SK-N-SH (cell line): ENCODE data around the gene HINT3. TPM values are rescaled to one million over a fixed set of nuclear protein-coding genes. Genes with fewer than 3 reads are reported as not detected.

Experiments
- CTCF ChIA-PET: fragments of 300-600, 350-600 bp; formaldehyde crosslinking; extraction: SDS; loops from one replicate; lab custom pipeline; 2021; lab: Yijun Ruan, JAX
- POLR2A ChIA-PET: fragments of 350-600 bp; sonication (Branson Sonifier 250); formaldehyde crosslinking; extraction: SDS; loops from one replicate; lab custom pipeline; 2020; ENCODE audit warnings: antibody characterized with exemption, inconsistent platforms; lab: Yijun Ruan, JAX
- DNase-seq: peaks from one replicate; pipeline ENCODE4 v3.0.0; 2012
- H2AFZ ChIP-seq: fragments of 200-600 bp; sonication (generic); 2 replicates; pipeline ENCODE4 v1.8.1; 2016; ENCODE audit warnings: antibody characterized with exemption, mild to moderate bottlenecking, low read depth
- H3F3A ChIP-seq: fragments of 200-600 bp; sonication (generic); replicated peaks from 2 replicates; pipeline ENCODE3; 2016; ENCODE audit warnings: antibody characterized with exemption, mild to moderate bottlenecking; ENCODE audit not compliant: insufficient read depth
- H3K27ac ChIP-seq, 2 experiments: fragments of 200-500 bp in 1 of 2; fragments of 200-600 bp in 1 of 2; sonication (Bioruptor generic) in 1 of 2; sonication (generic), shearing (Covaris generic) in 1 of 2; 2 replicates each; pipeline versions ENCODE4 v1.5.1 to v1.6.1; 2014 to 2016; ENCODE audit warnings: low read depth in 2 of 2, inconsistent platforms in 1 of 2, low read length in 1 of 2, mild to moderate bottlenecking in 1 of 2, mixed read lengths in 1 of 2
- H3K27me3 ChIP-seq: fragments of 200-600 bp; sonication (generic), shearing (Covaris generic); 2 replicates; pipeline ENCODE4 v1.6.1; 2016; ENCODE audit warnings: mixed run types; ENCODE audit not compliant: insufficient read depth
- H3K36me3 ChIP-seq, 2 experiments: fragments of 200-500 bp in 1 of 2; fragments of 200-600 bp in 1 of 2; sonication (Bioruptor generic) in 1 of 2; sonication (generic) in 1 of 2; replicated peaks in 1 of 2; 2 replicates each; pipeline versions ENCODE3 to v1.5.1; 2014 to 2016; ENCODE audit warnings: low read length in 1 of 2, mild to moderate bottlenecking in 1 of 2; ENCODE audit not compliant: insufficient read depth in 2 of 2, control insufficient read depth in 1 of 2
- H3K4me1 ChIP-seq, 2 experiments: fragments of 200-500 bp in 1 of 2; fragments of 200-600 bp in 1 of 2; sonication (Bioruptor generic) in 1 of 2; sonication (generic), shearing (Covaris generic) in 1 of 2; 2 replicates each; pipeline versions ENCODE4 v1.5.1 to v1.6.1; 2014 to 2016; ENCODE audit warnings: low read depth in 1 of 2, low read length in 1 of 2, mixed run types in 1 of 2; ENCODE audit not compliant: insufficient read depth in 2 of 2, control insufficient read depth in 1 of 2
- H3K4me2 ChIP-seq: fragments of 200-600 bp; sonication (generic), shearing (Covaris generic); 2 replicates; pipeline ENCODE4 v1.6.1; 2017; ENCODE audit warnings: mixed run types
- H3K4me3 ChIP-seq, 2 experiments: fragments of 200-500 bp in 1 of 2; fragments of 200-600 bp in 1 of 2; sonication (Bioruptor generic) in 1 of 2; sonication (generic), shearing (Covaris generic) in 1 of 2; 2 replicates each; pipeline versions ENCODE4 v1.5.1 to v1.8.1; 2014 to 2016; ENCODE audit warnings: low read depth in 2 of 2, inconsistent platforms in 1 of 2, low read length in 1 of 2, mild to moderate bottlenecking in 1 of 2, mixed read lengths in 1 of 2, moderate library complexity in 1 of 2
- H3K79me2 ChIP-seq: fragments of 200-600 bp; sonication (generic); 2 replicates; pipeline ENCODE4 v1.8.1; 2017; ENCODE audit warnings: mild to moderate bottlenecking; ENCODE audit not compliant: insufficient read depth
- H3K9ac ChIP-seq: fragments of 200-600 bp; sonication (generic); 2 replicates; pipeline ENCODE4 v1.6.1; 2017; ENCODE audit warnings: mixed run types
- H3K9me2 ChIP-seq: fragments of 200-600 bp; sonication (generic); 2 replicates; pipeline ENCODE4 v1.6.1; 2017; ENCODE audit warnings: mixed run types
- H3K9me3 ChIP-seq: fragments of 200-600 bp; sonication (generic); 2 replicates; pipeline ENCODE4 v1.6.1; 2017; ENCODE audit warnings: mixed run types, mild to moderate bottlenecking, moderate library complexity
- H4K20me1 ChIP-seq: fragments of 200-600 bp; sonication (generic); 2 replicates; pipeline ENCODE4 v1.6.1; 2017; ENCODE audit warnings: mild to moderate bottlenecking, mixed run types; ENCODE audit not compliant: insufficient read depth
- ELF1 ChIP-seq: IDR thresholded peaks from 2 replicates; pipeline ENCODE4 v1.4.0; 2012
- EP300 ChIP-seq, 2 experiments: IDR thresholded peaks; 2 replicates each; pipeline versions ENCODE4 v1.4.0 to v1.6.1; 2012; ENCODE audit warnings: borderline replicate concordance in 1 of 2, low read depth in 1 of 2, low read length in 1 of 2
- EZH2phosphoT487 ChIP-seq: fragments of 200-600 bp; sonication (generic); IDR thresholded peaks from 2 replicates; pipeline ENCODE4 v1.6.1; 2017; ENCODE audit warnings: low read depth, mixed run types, mild to moderate bottlenecking, antibody characterized with exemption, moderate library complexity, borderline replicate concordance
- FOSL2 ChIP-seq: IDR thresholded peaks from 2 replicates; pipeline ENCODE4 v1.4.0; 2012; ENCODE audit warnings: low read depth, mild to moderate bottlenecking, moderate library complexity, borderline replicate concordance
- FOXJ3 ChIP-seq: sonication (generic); formaldehyde crosslinking; IDR thresholded peaks from 2 replicates; pipeline ENCODE4 v1.5.1; 2020; ENCODE audit warnings: mild to moderate bottlenecking, missing genetic modification reagents
- FOXM1 ChIP-seq: IDR thresholded peaks from 2 replicates; pipeline ENCODE4 v1.4.0; 2012; ENCODE audit warnings: low read depth, mild to moderate bottlenecking
- GABPA ChIP-seq: IDR thresholded peaks from 2 replicates; pipeline ENCODE4 v1.4.0; 2012; ENCODE audit warnings: low read depth, mild to moderate bottlenecking
- GATA2 ChIP-seq: sonication (generic); formaldehyde crosslinking; IDR thresholded peaks from 2 replicates; pipeline ENCODE4 v1.5.0; 2020; ENCODE audit warnings: mild to moderate bottlenecking, missing genetic modification reagents
- JUND ChIP-seq: IDR thresholded peaks from 2 replicates; pipeline ENCODE4 v1.4.0; 2012
- MEF2A ChIP-seq: IDR thresholded peaks from 2 replicates; pipeline ENCODE4 v1.4.0; 2012; ENCODE audit warnings: low read depth, borderline replicate concordance
- NFIC ChIP-seq: IDR thresholded peaks from 2 replicates; pipeline ENCODE4 v1.4.0; 2012; ENCODE audit warnings: borderline replicate concordance
- PBX3 ChIP-seq: IDR thresholded peaks from 2 replicates; pipeline ENCODE4; 2012
- POLR2AphosphoS5 ChIP-seq: IDR thresholded peaks from 2 replicates; pipeline ENCODE4 v1.6.1; 2012; ENCODE audit warnings: low read depth, low read length
- RCOR1 ChIP-seq: fragments of 150-350 bp; IDR thresholded peaks from 2 replicates; pipeline ENCODE4 v1.6.1; 2017; ENCODE audit warnings: antibody characterized with exemption, low read length
- REST ChIP-seq: IDR thresholded peaks from 2 replicates; pipeline ENCODE4 v1.6.1; 2012; ENCODE audit warnings: mild to moderate bottlenecking, low read depth, low read length, moderate library complexity
- RFX5 ChIP-seq: IDR thresholded peaks from 2 replicates; pipeline ENCODE4 v1.6.1; 2012; ENCODE audit warnings: mild to moderate bottlenecking, improper control_type of control experiment, low read length
- RXRA ChIP-seq: IDR thresholded peaks from 2 replicates; pipeline ENCODE4 v1.4.0; 2012; ENCODE audit warnings: low read depth, mild to moderate bottlenecking, borderline replicate concordance
- TCF12 ChIP-seq: IDR thresholded peaks from 2 replicates; pipeline ENCODE4 v1.4.0; 2012
- TEAD4 ChIP-seq: IDR thresholded peaks from 2 replicates; pipeline ENCODE4 v1.4.0; 2012; ENCODE audit warnings: mild to moderate bottlenecking, borderline replicate concordance; ENCODE audit not compliant: insufficient read depth
- ZBTB33 ChIP-seq: IDR thresholded peaks from 2 replicates; pipeline ENCODE4 v1.4.0; 2012; ENCODE audit warnings: low read depth, borderline replicate concordance
- WGBS: methylation state at CpG from one replicate; pipeline ENCODE4 v1.1.6; 2017; ENCODE audit warnings: low lambda C conversion rate; 5-methylcytosine and 5-hydroxymethylcytosine counted together
- polyA plus RNA-seq, 3 experiments: library from polyadenylated mRNA; depleted of rRNA; stranded (reverse); fragments of >200 nt; gene quantifications; 2 replicates each; pipeline ENCODE4 v1.2.3, GENCODE V29; 2012
- TF ChIP-seq, protein P1 (sequence below): fragments of 150-350 bp; IDR thresholded peaks from 2 replicates; pipeline ENCODE4 v1.6.1; 2016; ENCODE audit warnings: mild to moderate bottlenecking, low read depth, low read length

HINT3 gene
- polyA plus RNA-seq, 1 of the 3 experiments (the other 2 are of a cell fraction) = 1.8 TPM

- POLR2A ChIA-PET = interaction anchor here (1.2 to 2.9 kb wide), 6 partner anchors 10 to 1533 kb away, joined by 4 to 23 read pairs (median 9); partner anchors contain the start of genes HDDC2, MTCL3 and NCOA7
- Histone ChIP-seq H3K4me3 (peak overlapping the region; percentile 88 to 98), H3K9ac (peak overlapping the region; percentile 78), H3K79me2 (peaks cover 25% of the 10 kb centered on the region; the same call in 1 of the 2 replicates), H3K4me1 (peaks cover 3 to 21% of the 10 kb centered on the region in 2 experiments), H3K9me3 (no peaks in the 10 kb centered on the region), H4K20me1 (no peaks in the 10 kb centered on the region), H3F3A (peaks cover 17% of the 10 kb centered on the region), H3K27me3 (no peaks in the 10 kb centered on the region), H3K4me2 (peak overlapping the region; percentile 91), H3K27ac (peak overlapping the region in 1 of 2 experiments; percentile 53; a peak in 1 of 4 replicates), H3K9me2 (no peaks in the 10 kb centered on the region), H3K36me3 (no peaks in the 10 kb centered on the region), H2AFZ (peak overlapping the region; percentile 99)
- no peak for DNase-seq
- TF ChIP-seq POLR2AphosphoS5 (no peak), GABPA (no peak), TCF12 (no peak), GATA2 (CRISPR knock-in tag) (no peak), ELF1 (no peak), RCOR1 (no peak), FOXJ3 (no peak), FOSL2 (no peak), EP300 (IDR thresholded peaks at IDR 0.05; ENCODE audit: borderline replicate concordance in 1 of 2, low read depth in 1 of 2, low read length in 1 of 2) (no peak)
- TF ChIP-seq, protein P1, sequence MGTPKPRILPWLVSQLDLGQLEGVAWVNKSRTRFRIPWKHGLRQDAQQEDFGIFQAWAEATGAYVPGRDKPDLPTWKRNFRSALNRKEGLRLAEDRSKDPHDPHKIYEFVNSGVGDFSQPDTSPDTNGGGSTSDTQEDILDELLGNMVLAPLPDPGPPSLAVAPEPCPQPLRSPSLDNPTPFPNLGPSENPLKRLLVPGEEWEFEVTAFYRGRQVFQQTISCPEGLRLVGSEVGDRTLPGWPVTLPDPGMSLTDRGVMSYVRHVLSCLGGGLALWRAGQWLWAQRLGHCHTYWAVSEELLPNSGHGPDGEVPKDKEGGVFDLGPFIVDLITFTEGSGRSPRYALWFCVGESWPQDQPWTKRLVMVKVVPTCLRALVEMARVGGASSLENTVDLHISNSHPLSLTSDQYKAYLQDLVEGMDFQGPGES = no peak
- CTCF ChIA-PET = interaction anchor here (0.6 to 3.7 kb wide), 8 partner anchors 11 to 227 kb away, joined by 3 to 35 read pairs (median 10); partner anchors contain the start of gene HINT3
- WGBS = 83% methylated on average over 4 of the region's 4 CpGs
These were observed 29.0 kb downstream of the HINT3 start for GRCh38 chr6:125985522-125985921.

- 9% methylated on average over 3 of the region's 3 CpGs for WGBS
- Histone ChIP-seq H2AFZ (peak overlapping the region; percentile 99), H3K27me3 (no peaks in the 10 kb centered on the region), H3K9me3 (no peaks in the 10 kb centered on the region), H4K20me1 (no peaks in the 10 kb centered on the region), H3K9me2 (no peaks in the 10 kb centered on the region), H3F3A (peaks cover 17% of the 10 kb centered on the region), H3K4me1 (peaks cover 3 to 21% of the 10 kb centered on the region in 2 experiments), H3K36me3 (no peaks in the 10 kb centered on the region), H3K4me2 (peak overlapping the region; percentile 91), H3K9ac (peak overlapping the region; percentile 78), H3K79me2 (peaks cover 27% of the 10 kb centered on the region; the same call in 1 of the 2 replicates), H3K4me3 (peak overlapping the region; percentile 88 to 98), H3K27ac (peak overlapping the region; percentile 53 to 87; a peak in 3 of 4 replicates)
- ChIA-PET POLR2A (interaction anchor here (0.6 to 2.9 kb wide), 9 partner anchors 10 to 1533 kb away, joined by 3 to 23 read pairs (median 6); partner anchors contain the start of genes HDDC2, MTCL3 and NCOA7), CTCF (interaction anchor here (0.6 to 3.7 kb wide), 9 partner anchors 10 to 227 kb away, joined by 3 to 35 read pairs (median 5); partner anchors contain the start of gene HINT3)
- DNase-seq = no peak
- TF ChIP-seq MEF2A (no peak), RXRA (no peak), FOXM1 (no peak), JUND (no peak), NFIC (no peak), TCF12 (no peak), PBX3 (no peak), TEAD4 (no peak), GATA2 (CRISPR knock-in tag) (no peak), RFX5 (no peak), REST (no peak), ZBTB33 (no peak), EZH2phosphoT487 (no peak), GABPA (no peak)
These were observed 29.4 kb downstream of the HINT3 start for GRCh38 chr6:125985979-125986300.
